H4 (cell line): ENCODE results near the gene ZNF493. TPM values are rescaled to one million over a fixed set of nuclear protein-coding genes. Genes with fewer than 3 reads are reported as not detected.
A peak's percentile ranks its signal among the peaks of the same experiment; 100 is the strongest.

Experiments used
- DNase-seq: peaks from one replicate; pipeline ENCODE4 v3.0.0-alpha.2; 2015; ENCODE audit warnings: low spot score
- total RNA-seq: library from RNA; depleted of rRNA; stranded (reverse); fragments of >200 nt; shearing (Covaris generic); gene quantifications from 2 replicates; pipeline ENCODE4 v1.2.3, GENCODE V29; 2014; rRNA removed

Gene ZNF493
- total RNA-seq, result 3.6 and 8.9 TPM in 2 replicates

GRCh38 chr19:21396893-21397572 lies at the start of gene ZNF493:
Gene ZNF493 (plus strand): TSS chr19:21397133. CDS start chr19:21397238, 105 bp downstream.
- peak; percentile 91 for DNase-seq

GRCh38 chr19:21352830-21353229 lies 44.1 kb upstream of the ZNF493 start:
- no peak for DNase-seq

DNA sequence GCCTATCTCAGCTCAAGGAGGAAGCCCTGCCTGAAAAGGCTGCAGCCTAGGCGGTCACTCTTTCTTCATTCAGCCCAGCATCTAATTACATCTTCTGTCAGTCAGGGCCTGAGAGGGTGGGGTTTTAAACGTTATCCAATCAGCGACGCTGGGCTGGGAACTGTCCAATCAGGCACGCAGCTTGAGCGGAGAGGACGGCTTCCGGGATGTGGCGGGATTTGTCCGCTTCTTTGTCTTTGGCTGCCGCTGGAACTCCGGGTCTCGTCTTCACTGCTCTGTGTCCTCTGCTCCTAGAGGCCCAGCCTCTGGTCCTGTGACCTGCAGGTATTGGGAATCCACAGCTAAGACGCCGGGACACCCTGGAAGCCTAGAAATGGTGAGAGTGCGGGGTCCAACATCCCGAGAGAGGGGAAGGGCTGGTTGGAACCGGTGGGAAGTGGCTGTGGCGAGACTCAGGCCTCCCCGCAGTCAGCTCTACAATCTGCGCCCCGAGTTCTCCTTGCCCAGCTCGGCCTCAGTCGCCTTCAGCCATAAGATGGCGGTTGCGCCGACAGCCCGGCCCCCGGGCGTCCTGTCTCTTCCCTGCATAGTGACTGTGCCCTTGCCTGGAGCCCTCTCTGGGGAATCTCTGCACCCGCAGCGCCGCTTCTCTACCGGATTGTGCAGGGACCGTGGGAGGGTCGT lies 38.0 kb upstream of the ZNF493 start, which contains the start of gene ZNF738:
Gene ZNF738 (plus strand): TSS at position 233 of the 684 bp plus-strand sequence. CDS start 141 bp downstream, at position 374.
- DNase-seq, result peak; percentile 93

- DNase-seq, result no peak
Observed at GRCh38 chr19:21362291-21362690, 34.6 kb upstream of the ZNF493 start.

GRCh38 chr19:21383980-21384582 lies 12.9 kb upstream of the ZNF493 start:
- no peak for DNase-seq

DNA sequence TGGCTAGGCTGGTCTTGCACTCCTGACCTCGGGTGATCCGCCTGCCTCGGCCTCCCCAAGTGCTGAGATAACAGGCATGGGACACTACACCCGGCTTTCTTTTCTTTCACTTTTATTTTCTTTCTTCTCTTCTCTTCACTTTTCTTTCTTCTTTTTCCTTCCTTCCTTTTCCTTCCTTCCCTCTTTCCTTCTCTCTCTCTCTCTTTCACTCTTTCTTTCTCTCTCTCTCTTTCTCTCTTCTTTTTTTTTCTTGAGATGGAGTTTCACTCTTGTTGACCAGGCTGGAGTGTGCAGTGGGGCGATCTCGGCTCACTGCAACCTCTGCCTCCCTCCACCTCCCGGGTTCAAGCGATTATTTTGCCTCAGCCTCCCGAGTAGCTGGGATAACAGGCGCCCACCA lies 812 bp upstream of the ZNF493 start:
- DNase-seq, result no peak

DNA sequence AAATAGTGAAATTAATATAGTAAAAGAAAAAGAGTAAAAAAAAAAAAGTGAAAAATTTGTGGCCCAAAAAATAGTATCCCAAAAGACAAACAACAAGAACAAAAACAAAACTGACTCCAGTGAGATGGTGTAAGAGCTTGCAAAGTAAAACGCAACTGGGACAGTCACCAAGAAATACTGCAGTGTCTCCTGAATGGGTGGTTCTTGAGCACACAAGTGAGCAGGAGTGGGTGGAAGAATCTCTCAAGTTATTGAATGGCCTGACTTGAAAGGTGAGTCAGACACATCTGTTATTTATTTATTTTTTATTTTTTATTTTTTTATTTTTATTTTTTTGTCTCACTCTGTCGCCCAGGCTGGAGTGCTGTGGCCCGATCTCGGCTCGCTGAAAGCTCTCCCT lies 1.9 kb downstream of the ZNF493 start:
- DNase-seq, result no peak

DNA sequence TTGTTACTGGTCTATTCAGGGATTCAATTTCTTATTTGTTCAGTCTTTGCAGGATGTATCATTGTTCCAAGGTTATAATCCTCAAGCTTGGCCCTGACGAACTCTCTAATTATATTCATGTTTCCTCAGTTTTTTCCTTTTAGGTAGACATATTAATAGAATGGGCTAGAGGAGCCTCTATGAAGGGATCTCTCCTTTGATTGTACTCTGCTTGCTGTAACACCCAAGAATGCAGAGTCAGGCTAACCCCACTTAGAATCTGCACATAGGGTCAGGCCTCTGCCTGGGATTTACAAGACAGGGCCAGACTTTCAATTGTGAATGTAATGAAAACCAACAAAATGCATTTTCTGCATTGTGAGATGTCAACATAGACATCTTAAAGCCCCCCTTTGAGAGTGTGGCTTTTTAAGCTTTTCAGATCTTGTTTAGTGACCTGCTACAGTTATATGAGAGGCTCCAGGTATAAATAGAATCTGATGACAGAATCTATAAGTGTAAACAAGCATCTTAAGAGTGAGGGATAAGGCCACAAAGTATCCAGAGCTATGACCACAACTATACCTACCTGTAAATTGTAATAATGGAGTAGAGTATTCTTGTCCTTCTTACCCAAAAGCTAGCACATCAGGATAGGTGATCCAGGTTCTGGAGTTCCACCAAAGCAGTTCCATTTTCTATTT lies 5.5 kb downstream of the ZNF493 start:
- no peak for DNase-seq

- DNase-seq, result no peak
Observed at GRCh38 chr19:21410166-21410565, 13.2 kb downstream of the ZNF493 start.

GRCh38 chr19:21422244-21422643 lies 25.3 kb downstream of the ZNF493 start:
- DNase-seq, result no peak

GRCh38 chr19:21423057-21424041 lies 26.4 kb downstream of the ZNF493 start:
- DNase-seq, result no peak

DNA sequence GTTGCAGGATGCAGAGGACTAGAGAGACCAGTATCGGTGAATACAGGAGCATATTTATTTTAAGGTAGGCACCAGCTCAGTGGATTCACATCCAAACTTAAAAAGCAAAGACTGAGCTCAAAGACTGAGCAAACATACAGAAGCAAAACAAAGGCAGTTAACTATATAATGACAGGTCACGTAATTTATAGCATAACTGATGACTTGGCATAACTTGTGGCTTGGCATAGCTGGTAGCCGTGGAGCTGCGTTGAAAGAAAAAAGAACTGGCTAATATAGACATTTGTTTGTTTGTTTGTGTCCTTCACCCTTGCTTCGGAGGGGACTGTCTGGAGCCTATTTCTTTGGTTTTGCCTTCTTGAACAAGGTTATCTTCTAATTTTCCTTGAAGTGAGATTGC lies 33.7 kb downstream of the ZNF493 start:
- no peak for DNase-seq

DNA sequence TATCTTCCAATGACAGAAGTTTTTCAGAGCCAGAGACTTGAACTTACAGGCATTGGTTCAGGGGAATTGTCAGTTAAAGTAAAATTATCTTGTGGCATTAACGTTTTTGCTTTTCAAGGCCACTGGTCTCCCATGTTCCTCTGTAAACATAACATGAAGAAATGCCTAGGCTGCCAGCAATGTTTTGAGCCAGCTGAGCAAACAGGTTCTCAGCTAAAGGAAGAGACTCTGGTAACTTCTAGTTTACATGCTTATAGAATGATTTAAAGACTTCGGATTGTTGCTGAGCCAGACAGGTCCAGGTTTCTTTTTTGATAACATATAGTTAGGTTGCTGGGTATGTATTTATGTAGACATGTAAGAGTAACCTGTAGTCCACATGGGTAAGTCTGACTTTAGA lies 35.7 kb downstream of the ZNF493 start:
- no peak for DNase-seq

- DNase-seq, result no peak
Observed at GRCh38 chr19:21434516-21434915, 37.6 kb downstream of the ZNF493 start.

DNA sequence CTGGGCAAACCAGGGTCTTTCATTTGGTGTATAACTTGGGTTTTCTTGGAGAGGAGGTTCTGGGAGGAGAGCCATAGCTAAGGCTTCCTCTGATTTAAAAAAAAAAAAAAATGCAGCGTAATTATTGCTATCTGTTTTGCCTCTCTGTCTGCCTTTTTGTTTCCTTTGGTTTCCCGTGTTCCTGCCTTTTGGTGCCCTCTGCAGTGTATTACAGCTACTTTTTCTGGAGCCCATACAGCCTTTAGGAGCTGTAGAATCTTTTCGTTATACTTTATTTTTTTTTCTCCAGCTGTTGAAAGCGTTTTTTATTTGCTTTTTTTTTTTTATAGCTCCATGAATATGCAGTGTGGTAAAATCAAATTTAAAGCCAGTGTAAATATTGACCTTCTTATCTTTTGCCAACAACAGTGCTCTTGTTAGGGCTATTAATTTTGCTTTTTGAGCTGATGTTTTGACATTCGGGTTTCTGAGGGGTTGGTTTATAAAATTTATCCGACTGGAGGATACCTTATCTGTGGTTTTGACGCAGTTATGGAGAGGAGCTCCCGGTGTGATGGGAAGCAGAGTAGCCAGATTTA lies 38.1 kb downstream of the ZNF493 start:
- DNase-seq, result peak; percentile 11

DNA sequence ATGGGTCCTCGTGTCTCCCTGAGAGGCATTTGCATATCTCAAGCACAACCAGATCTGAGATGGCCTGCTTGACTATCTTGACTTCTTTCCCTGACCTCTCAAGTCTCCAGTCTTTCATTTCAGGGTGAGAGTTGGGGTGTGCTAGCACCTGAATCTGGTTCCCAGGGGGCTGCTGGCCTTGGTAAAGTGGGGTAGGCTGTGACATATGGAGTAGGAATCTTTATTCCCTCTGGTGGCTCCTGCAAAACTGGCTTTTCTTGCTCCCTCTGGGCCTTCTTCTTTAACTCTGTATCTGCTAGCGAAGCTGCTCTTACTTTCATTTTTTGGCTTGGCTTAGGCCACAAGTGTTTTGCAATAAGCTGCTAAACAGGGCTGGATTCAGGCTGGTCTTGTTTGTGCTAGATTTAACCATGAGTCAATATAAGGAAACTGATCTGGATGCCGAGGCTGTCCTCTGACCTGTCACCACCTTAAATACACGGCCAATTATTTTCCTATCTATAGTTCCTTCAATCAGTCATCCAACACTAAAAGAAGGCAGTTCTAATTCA lies 42.3 kb downstream of the ZNF493 start:
- no peak for DNase-seq

DNA sequence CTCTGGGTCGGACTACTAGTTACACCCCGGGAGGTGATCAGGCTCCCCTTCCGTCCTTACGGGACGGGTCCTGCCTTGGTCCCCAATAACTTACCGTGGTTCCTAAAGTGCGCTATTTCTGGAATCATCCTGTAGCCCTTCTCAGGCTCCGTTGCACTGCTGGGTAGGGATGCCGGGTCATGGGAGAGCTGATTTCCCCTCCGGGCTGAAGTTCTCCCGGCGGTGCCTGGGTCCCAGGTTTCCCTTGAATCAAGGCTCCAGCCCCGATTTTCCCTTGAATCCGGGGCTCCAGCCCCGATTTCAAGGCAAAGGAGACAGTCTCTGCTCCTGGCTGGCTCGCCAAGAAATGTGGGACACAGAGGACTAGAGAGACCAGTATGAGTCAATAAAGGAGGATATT lies 43.4 kb downstream of the ZNF493 start:
- DNase-seq, result no peak

DNA sequence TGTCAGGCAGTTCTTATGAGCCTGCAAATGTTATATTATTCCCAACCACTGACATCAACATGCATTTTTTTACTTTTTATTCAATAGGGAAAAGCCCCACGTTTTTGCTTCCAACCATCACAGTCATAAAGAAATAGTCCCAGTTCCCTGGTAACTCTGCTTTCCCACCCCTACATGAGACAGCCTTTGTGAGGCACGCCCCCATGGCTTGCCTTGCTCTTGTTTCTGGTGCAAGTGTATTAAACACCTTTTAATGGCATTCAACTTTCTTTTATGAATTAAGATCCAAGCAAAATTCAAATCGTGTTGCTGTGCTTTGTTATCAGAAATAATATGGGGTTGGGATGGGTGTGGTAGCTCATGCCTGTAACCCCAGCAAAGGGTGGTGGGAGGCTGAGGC lies 54.3 kb downstream of the ZNF493 start:
- DNase-seq, result no peak

DNA sequence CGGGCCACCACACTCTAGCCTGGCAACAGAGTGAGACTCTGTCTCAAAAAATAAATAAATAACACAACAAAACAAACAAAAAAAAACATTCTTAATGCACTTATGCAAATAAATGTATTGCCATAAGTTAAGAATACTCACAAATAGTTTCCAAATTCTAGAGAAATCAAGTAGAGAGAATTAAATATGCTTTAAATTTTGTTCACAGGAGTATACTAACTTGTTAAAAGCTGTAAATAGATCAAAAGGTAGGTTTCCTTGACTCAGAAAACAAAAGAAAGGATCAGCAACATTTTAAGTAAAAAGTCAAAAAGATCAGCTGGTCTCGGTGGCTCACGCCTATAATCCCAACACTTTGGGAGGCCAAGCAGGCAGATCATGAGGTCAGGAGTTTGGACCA lies 58.0 kb downstream of the ZNF493 start:
- no peak for DNase-seq

DNA sequence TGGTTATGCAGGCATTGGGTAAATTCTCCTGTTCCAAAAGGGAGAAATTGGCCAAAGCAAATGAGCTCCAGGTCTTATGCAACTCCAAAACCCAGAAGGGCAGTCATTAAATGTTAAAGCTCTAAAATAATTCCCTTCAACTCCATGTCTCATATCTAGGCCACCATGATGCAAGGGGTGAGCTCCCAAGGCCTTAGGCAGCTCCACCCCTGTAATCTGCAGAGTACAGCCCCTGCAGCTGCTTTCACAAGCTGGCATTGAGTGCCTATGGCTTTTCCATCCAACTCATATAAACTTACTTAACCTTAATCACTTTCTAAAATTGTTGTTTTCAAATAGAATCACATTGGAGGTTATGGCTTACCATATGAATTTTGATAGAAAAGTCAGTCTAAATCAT lies 63.8 kb downstream of the ZNF493 start:
- no peak for DNase-seq
